ENCODE measurements around the gene CFAP46.

- TF ChIP-seq, protein P1, sequence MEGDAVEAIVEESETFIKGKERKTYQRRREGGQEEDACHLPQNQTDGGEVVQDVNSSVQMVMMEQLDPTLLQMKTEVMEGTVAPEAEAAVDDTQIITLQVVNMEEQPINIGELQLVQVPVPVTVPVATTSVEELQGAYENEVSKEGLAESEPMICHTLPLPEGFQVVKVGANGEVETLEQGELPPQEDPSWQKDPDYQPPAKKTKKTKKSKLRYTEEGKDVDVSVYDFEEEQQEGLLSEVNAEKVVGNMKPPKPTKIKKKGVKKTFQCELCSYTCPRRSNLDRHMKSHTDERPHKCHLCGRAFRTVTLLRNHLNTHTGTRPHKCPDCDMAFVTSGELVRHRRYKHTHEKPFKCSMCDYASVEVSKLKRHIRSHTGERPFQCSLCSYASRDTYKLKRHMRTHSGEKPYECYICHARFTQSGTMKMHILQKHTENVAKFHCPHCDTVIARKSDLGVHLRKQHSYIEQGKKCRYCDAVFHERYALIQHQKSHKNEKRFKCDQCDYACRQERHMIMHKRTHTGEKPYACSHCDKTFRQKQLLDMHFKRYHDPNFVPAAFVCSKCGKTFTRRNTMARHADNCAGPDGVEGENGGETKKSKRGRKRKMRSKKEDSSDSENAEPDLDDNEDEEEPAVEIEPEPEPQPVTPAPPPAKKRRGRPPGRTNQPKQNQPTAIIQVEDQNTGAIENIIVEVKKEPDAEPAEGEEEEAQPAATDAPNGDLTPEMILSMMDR (IDR thresholded peaks at IDR 0.05) = no peak
- no peak for TF ChIP-seq POLR2AphosphoS5 (IDR thresholded peaks at IDR 0.05)
- no peak for TF ChIP-seq POLR2A (IDR thresholded peaks at IDR 0.05)
- no peak for TF ChIP-seq EP300 (IDR thresholded peaks at IDR 0.05)
Measured at GRCh38 chr10:132878091-132878729, 64.2 kb downstream of the CFAP46 start.

Measured in upper lobe of left lung (tissue), 4 donors.